Tibial nerve (tissue), 4 donors: Measurements from ENCODE around the gene ATP8B1.

Experiments
- CTCF ChIP-seq, 5 experiments: fragments of 200-600 bp in 3 of 5; fragments of 450-650 bp in 2 of 5; sonication (generic) in 3 of 5; IDR thresholded peaks; one replicate each; pipeline ENCODE4 v1.5.1; 2016 to 2019; ENCODE audit warnings: antibody characterized with exemption in 5 of 5, mild to moderate bottlenecking in 3 of 5, moderate library complexity in 2 of 5
- EP300 ChIP-seq, 2 donors: sonication (generic); formaldehyde crosslinking; IDR thresholded peaks; one replicate each; pipeline ENCODE4 v1.6.1; 2017; ENCODE audit warnings: antibody characterized with exemption in 2 of 2, mild to moderate bottlenecking in 1 of 2
- POLR2A ChIP-seq, 2 donors: fragments of 450-650 bp; IDR thresholded peaks; one replicate each; pipeline ENCODE4 v1.6.1; 2017; ENCODE audit warnings: antibody characterized with exemption in 2 of 2, mild to moderate bottlenecking in 2 of 2, moderate library complexity in 2 of 2

- TF ChIP-seq CTCF (IDR thresholded peaks at IDR 0.05) = no peak
- no peak for TF ChIP-seq POLR2A (IDR thresholded peaks at IDR 0.05)
- no peak for TF ChIP-seq EP300 (IDR thresholded peaks at IDR 0.05)
Measured at GRCh38 chr18:57764995-57765394, 38.1 kb downstream of the ATP8B1 start.
